AG04449 (cell line): ENCODE measurements around the gene DQX1.
"Not testable (repeated sequence)": the region's sequence is repeated elsewhere in the genome, so short reads cannot be mapped to it uniquely, and the experiment has no call there.

ENCODE experiments used
- CTCF ChIA-PET: fragments of 350-600 bp; formaldehyde crosslinking; extraction: SDS; loops from one replicate; lab custom pipeline; 2021; ENCODE audit warnings: antibody characterized with exemption; lab: Yijun Ruan, JAX
- POLR2A ChIA-PET: fragments of 400-600, 350-600 bp; formaldehyde crosslinking; extraction: SDS; loops from one replicate; lab custom pipeline; 2020; ENCODE audit warnings: antibody characterized with exemption, inconsistent platforms; lab: Yijun Ruan, JAX
- DNase-seq: peaks from one replicate; pipeline ENCODE4 v3.0.0-alpha.2; 2010; ENCODE audit warnings: low read depth, low spot score
- H3K4me3 ChIP-seq: 2 replicates; pipeline ENCODE4 v1.5.1; 2011; ENCODE audit warnings: low read depth, mild to moderate bottlenecking, control low read depth, low read length
- CTCF ChIP-seq: IDR thresholded peaks from one replicate; pipeline ENCODE4 v1.5.1; 2011; ENCODE audit warnings: mild to moderate bottlenecking, moderate library complexity, low read length, control low read depth, inconsistent platforms; ENCODE audit not compliant: insufficient read depth; ENCODE audit errors: missing control alignments

DQX1 gene

GRCh38 chr2:74562126-74562775 lies 36.2 kb upstream of the DQX1 start:
- CTCF ChIA-PET = no interaction called here
- POLR2A ChIA-PET = no interaction called here
- DNase-seq = no peak
- TF ChIP-seq CTCF = no peak
- no peak overlapping the region for H3K4me3 ChIP-seq

GRCh38 chr2:74561022-74561421 lies 35.0 kb upstream of the DQX1 start:
- POLR2A ChIA-PET = interaction anchor here (0.8 kb wide), 1 partner anchor 79 kb away, joined by 4 read pairs; no protein-coding TSS in a partner anchor
- CTCF ChIA-PET, DNase-seq, H3K4me3 ChIP-seq: not testable (repeated sequence)

- POLR2A ChIA-PET = interaction anchor here (0.6 to 1.6 kb wide), 3 partner anchors 14 to 78 kb away, joined by 3 to 4 read pairs (median 3); no protein-coding TSS in a partner anchor
- CTCF ChIA-PET = no interaction called here
- no peak for TF ChIP-seq CTCF
- DNase-seq = no peak
- no peak overlapping the region for H3K4me3 ChIP-seq
Measured at GRCh38 chr2:74560591-74560990, 34.6 kb upstream of the DQX1 start.

GRCh38 chr2:74559912-74560311 lies 33.9 kb upstream of the DQX1 start:
- no peak for TF ChIP-seq CTCF
- H3K4me3 ChIP-seq = no peak overlapping the region
- no peak for DNase-seq
- POLR2A ChIA-PET = interaction anchor here (0.6 to 1.6 kb wide), 2 partner anchors 14 to 17 kb away, joined by 3 read pairs; no protein-coding TSS in a partner anchor
- CTCF ChIA-PET = interaction anchor here (5.2 kb wide), 1 partner anchor 27 kb away, joined by 39 read pairs; no protein-coding TSS in a partner anchor

GRCh38 chr2:74558284-74559230 lies 32.5 kb upstream of the DQX1 start:
- ChIA-PET CTCF (interaction anchor here (1.3 to 5.2 kb wide), 3 partner anchors 12 to 75 kb away, joined by 4 to 39 read pairs (median 5); no protein-coding TSS in a partner anchor), POLR2A (interaction anchor here (0.7 to 1.4 kb wide), 3 partner anchors 8 to 145 kb away, joined by 3 to 7 read pairs (median 3); no protein-coding TSS in a partner anchor)
- no peak for TF ChIP-seq CTCF
- DNase-seq = no peak
- H3K4me3 ChIP-seq = no peak overlapping the region

GRCh38 chr2:74556831-74557370 lies 30.9 kb upstream of the DQX1 start:
- CTCF ChIA-PET = interaction anchor here (1.2 to 5.2 kb wide), 3 partner anchors 9 to 73 kb away, joined by 3 to 39 read pairs (median 5); no protein-coding TSS in a partner anchor

More at GRCh38 chr2:74556831-74557370, 30.9 kb upstream of the DQX1 start:
- no peak for DNase-seq
- POLR2A ChIA-PET = no interaction called here
- TF ChIP-seq CTCF = no peak
- peak overlapping the region; percentile 6; the same call in 1 of the 2 replicates for H3K4me3 ChIP-seq
